ENCODE data around the gene RNF220.

RNF220 gene

DNA sequence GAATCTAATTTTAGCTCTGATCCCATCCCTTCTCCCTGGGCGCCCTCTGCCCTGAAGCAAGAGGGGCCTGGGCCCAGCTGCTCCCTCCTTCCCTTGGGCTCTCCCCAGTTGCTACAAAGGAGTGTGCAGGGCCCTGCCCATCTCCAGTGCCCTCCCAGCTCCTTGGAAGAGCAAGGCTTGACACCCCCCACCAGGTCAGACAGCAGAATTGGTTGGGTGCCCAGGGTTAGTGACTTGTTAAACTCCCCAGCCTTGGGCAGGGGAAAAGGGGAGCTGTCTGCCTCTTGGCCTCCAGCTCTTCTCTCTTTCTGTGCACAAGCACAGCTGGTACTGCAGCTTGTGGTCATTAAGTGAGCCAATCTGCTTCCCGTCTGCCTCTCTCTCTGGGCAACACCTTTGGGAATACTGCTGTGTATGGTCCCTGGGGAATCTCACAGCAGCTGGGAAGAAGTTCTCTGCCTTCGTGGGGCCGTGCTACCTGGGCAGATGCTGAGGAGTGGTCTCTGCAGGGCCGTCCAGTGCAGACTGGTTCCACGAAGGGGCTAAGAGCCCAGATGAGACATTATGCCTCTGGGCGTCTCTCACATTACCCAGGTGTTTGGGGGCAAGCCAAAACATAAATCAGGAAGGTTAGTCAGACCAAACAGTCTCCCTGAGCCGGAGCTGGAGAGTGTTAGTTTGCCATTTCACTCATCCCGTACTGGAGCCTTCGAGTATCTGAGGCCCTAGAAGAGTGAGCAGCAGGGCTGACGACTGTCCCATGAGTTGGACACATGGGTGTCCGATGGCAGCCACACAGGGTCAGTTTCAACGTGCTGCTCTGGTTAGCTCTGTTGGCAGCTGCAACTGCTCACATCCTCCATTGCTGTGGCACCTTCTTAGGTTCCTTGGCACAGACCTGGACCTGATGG is 231.9 kb downstream of the RNF220 start:
- DNase-seq (ENCODE audit: low spot score), result no peak

DNA sequence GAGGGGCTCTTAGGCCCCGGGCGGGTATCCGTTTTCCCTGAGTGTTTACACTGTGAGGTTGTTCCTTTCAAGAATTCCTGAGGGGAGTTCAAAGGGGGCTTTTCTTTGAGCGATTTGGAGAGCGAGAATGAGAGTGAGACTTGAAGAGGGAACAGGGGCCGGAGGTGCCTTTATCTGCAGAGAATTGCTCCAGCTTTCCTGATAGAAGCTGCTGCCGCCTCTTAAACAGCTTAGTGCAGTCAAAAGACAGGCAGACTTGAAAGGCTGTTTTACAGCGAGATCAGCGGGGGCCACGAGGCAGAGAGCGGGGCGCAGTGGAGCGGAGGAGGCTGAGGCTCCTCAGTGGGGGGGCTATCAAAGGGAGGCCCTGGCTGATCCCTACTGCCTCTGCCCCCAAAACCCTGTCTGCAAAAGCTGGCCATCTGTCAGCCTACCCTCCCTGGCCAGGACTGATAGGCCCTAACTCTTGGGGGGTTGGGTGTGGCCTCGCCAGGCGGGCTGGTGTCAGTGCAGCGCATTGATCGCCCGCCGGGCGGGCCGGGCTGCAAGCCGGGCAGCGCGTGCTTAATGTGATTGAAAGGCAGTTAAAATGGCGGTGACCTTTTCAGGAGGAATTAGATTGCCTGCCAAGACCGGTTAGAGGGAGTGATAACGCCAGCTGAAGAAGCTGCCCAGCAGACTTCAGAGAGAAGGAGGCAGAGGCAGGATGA is 232.8 kb downstream of the RNF220 start:
- DNase-seq (ENCODE audit: low spot score), result no peak

DNA sequence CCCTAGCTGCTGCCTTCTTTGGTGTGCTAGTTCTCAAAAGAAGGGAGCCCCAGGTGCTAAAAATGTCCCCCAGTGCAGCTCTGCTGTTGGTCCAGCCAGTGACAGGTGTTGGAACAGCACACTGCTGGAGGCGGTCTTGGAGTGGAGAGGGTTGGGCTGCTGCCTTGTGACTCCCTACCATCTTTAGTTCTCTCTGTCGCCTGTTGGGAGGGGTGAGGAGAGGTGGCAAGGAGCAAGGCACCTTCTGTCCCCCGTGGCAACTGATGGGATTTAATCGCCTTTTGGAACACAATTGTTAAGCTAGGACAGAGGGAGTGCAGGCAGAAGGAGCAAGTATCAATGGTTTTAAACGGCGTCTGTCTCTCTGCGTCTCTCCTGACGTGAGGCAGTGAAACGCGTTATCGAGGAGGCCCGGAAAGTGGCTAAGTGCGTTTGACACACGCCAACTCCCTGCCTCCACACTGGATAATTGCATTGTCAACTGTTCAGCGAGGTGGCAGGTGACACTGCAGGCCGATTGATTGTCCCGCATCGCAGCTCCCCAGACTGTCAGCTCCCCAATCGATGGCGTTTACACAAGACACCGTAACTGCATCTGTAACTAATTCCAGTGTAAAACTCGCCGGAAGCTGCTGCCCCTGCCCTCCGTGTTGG is 235.3 kb downstream of the RNF220 start:
- no peak for DNase-seq (ENCODE audit: low spot score)

DNA sequence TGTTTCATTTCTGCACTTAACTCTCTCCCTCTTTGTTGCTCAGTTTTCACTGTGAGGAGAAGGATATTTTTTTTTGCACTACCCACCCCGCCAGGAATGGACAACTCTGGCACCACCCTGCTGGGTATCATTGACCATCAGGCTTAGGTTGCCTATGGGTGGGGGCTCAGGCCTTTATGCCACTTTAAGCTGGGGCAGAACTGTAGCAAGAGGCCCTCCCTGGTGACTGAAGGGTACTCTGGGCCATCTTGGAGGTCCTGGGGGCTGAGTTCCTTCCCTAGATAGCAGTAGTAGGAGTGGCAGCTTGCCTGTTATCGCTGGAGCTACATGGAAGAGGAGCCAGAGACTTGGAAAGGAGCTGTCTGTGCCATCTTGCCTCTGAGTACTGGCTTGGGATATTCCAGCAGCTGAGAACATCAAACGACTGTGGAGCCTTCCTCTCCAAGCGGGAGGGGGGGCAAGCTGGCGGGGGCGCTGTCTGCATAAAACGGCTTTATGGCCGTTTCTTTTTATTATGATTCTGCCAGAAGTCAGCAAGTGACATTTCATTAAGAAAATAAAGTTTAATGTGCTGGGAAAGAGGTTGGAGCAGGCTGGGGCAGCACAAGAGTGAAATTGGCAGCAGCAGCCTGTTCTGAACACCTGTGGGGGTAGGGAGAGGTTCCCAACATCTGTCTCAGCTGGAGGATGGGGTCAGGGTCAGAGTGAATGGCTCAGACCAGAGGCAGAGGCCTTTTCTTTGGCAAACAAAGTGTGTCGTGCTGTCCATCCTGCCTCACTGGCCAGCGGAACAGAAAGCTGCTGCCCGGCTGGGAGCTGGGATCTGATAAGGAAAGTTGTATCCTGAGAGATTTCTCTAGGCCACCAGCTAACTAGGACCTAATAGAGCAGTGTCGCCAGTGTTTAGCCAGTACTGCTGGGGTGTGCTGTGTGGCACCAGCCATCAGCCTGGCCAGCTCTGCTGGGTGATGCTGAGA is 236.4 kb downstream of the RNF220 start:
- no peak for DNase-seq (ENCODE audit: low spot score)

- no peak for DNase-seq (ENCODE audit: low spot score)
Observed at GRCh38 chr1:44642255-44642654, 237.2 kb downstream of the RNF220 start.

DNA sequence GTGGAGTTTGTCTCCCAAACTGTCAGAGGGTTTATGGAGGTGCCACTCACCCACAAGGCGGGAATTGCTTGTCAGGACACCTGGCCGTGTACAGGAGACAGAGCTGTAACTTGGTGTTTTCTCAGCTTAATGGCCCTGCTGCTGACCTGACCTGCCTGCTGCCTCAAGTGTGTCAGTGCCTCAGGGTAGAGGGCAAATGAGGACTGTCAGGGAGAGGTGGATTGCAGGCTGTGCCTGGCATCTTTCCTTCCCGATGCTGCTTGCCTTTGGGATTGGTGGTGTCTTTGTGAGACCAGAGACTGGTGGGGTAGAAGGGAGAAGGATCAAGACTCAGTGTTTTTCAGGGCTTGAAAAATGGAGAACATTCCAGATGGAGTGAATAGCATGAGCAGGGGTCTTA is 237.9 kb downstream of the RNF220 start:
- DNase-seq (ENCODE audit: low spot score), result no peak

GRCh38 chr1:44643721-44644334 is 238.8 kb downstream of the RNF220 start:
- no peak for DNase-seq (ENCODE audit: low spot score)

DNA sequence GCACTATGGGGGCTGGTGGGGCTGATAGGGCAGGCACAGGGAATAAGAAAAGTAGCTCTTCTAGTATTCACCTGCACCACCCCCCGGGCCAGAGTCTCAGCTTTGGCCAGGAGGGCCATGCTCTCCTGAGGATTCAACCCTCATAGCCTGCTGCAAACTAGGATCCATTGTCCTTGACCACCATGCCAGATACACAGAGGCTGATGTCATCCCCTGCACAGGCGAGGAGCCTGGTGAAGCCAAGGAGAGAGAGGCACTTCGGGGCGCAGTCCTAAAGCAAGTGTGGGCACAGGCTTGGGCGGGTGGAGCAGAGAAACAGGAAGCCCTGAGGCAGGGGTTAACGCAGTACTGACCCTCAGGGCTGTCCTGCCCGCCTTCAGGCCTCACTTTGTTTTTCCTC is 239.8 kb downstream of the RNF220 start:
- no peak for DNase-seq (ENCODE audit: low spot score)

- DNase-seq (ENCODE audit: low spot score), result no peak
Observed at GRCh38 chr1:44645476-44646244, 240.6 kb downstream of the RNF220 start.

- no peak for DNase-seq (ENCODE audit: low spot score)
Observed at GRCh38 chr1:44646261-44647110, 241.4 kb downstream of the RNF220 start.

DNA sequence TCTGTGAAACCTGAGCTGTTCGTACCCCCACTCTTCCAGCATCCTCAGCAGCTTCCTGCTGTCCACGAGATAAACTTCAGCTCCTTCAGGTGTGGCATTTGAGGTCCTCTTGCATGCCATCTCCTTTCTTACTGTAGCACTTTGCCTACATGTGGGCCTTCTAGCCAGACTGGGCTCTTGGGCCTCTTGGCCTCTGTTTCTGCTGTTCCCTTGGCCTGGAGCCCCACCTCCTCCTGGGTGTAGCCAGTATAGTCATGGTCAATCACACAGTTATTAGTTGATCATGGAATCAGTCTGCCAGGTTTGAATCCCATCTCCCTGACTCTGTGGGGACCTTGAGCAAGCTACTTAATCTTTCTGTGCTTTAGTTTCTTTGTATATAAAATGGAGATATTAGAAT is 242.8 kb downstream of the RNF220 start:
- DNase-seq (ENCODE audit: low spot score), result no peak

DNA sequence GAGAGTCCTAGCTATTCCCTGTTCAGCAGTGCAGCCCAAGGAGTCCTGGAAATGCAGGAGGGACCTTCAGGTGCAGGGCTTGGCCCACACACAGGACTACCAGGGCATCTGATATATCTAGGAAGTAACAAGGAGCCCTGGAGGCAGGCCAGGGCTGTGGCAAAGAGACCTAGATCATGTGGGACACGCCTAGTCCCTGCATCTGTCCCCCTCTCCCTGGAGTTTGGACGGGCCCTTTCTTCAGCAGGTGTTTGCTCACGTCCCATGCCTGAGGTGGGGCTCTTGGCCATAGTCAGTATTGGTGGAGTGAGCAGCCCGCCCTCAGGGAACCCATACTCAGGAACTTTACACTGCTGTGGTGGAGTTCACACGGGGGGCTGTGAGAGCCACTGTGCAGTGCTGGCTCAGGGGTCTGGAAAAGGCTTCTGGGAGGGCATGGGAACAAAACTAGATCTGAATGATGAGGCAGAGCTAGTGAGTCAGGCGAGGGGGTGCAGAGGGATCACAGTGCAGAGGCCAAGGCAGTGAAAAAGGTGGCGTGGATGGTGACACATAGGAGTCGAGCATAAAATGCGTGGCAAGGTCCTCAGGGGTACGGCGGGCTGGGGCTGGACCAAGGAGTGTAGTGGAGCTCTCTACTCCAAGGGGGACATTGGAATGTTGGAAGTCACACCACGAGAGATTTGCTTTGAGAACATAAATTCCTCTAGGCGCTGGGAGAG is 243.6 kb downstream of the RNF220 start:
- DNase-seq (ENCODE audit: low spot score), result no peak

- DNase-seq (ENCODE audit: low spot score), result no peak
Observed at GRCh38 chr1:44649788-44650158, 244.7 kb downstream of the RNF220 start.

GRCh38 chr1:44650159-44650831 is 245.2 kb downstream of the RNF220 start:
- no peak for DNase-seq (ENCODE audit: low spot score)

- no peak for DNase-seq (ENCODE audit: low spot score)
Observed at GRCh38 chr1:44651069-44651468, 246.0 kb downstream of the RNF220 start.

DNA sequence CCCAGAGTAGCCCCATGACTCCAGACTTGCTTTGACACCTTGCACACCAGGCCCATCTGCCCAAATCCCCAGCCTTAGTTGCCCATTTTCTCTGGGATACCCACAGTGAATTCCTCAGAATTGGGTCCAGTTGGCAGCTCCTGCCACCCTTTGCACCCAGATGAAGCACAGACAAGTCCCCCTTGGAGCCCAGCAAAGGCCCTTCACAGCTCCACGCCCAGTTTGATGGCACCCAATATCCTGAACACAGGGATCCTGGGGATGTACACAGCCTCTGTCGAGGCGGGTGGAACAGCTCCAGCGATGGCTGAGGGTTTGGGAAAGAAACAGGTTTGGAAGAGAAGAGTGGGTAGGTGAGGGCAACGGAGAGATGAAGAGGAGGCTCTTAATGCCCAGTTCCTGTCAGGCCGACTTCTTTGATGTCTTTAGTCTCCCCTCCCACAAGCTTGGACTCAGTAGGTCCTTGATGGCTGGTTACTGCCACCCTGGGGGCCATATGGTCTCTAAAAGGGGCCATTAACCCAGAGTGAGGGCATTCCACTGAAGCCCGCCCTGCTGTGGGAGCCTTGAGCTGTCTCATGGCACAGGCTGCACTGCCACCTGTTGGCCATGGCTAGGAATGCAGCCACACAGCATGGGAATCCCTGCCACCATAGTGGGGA is 247.5 kb downstream of the RNF220 start:
- DNase-seq (ENCODE audit: low spot score), result peak; percentile 62

- no peak for DNase-seq (ENCODE audit: low spot score)
Observed at GRCh38 chr1:44653107-44653964, 248.3 kb downstream of the RNF220 start.
